A673 (cell line): Measurements from ENCODE around the gene SND1. TPM values are rescaled to one million over a fixed set of nuclear protein-coding genes. Genes with fewer than 3 reads are reported as not detected.
A peak's percentile ranks its signal among the peaks of the same experiment; 100 is the strongest.

Experiments
- BruUV-seq: library from RNA; stranded (reverse); fragments of 400-500 nt; replicated peaks from 2 replicates; lab custom pipeline; 2021; lab: Mats Ljungman, UMichigan
- CTCF ChIA-PET: fragments of 300-600 bp; sonication (Branson Sonifier 250); formaldehyde crosslinking; loops from one replicate; lab custom pipeline; 2022; ENCODE audit warnings: antibody characterized with exemption; lab: Charles Lee
- POLR2A ChIA-PET: fragments of 300-600 bp; sonication (Branson Sonifier 250); formaldehyde crosslinking; loops from one replicate; lab custom pipeline; 2022; ENCODE audit warnings: antibody characterized with exemption; ENCODE audit not compliant: low non-redundant PET; lab: Charles Lee
- DNase-seq: peaks from one replicate; pipeline ENCODE4 v3.0.0-alpha.2; 2015; ENCODE audit warnings: low spot score
- H3K27ac ChIP-seq: fragments of 200-600 bp; sonication (generic); 2 replicates; pipeline ENCODE4 v1.5.1; 2016; ENCODE audit warnings: mixed run types, low read depth, mild to moderate bottlenecking, mixed read lengths, antibody characterized with exemption, low read length; ENCODE audit not compliant: poor library complexity, severe bottlenecking
- H3K27me3 ChIP-seq: fragments of 200-600 bp; sonication (generic); replicated peaks from 2 replicates; pipeline ENCODE4 v1.6.1; 2017; ENCODE audit warnings: mixed run types, low read depth, mild to moderate bottlenecking, mixed read lengths, antibody characterized with exemption, low read length; ENCODE audit not compliant: insufficient read depth, poor library complexity
- H3K36me3 ChIP-seq: fragments of 200-600 bp; sonication (generic); 2 replicates; pipeline ENCODE4 v1.6.1; 2016; ENCODE audit warnings: mixed run types, mild to moderate bottlenecking, mixed read lengths, antibody characterized with exemption, low read length; ENCODE audit not compliant: insufficient read depth, poor library complexity, severe bottlenecking
- H3K4me1 ChIP-seq: fragments of 200-600 bp; sonication (generic); 2 replicates; pipeline ENCODE4 v1.6.1; 2017; ENCODE audit warnings: mixed run types, mild to moderate bottlenecking, mixed read lengths, antibody characterized with exemption, low read length; ENCODE audit not compliant: insufficient read depth, poor library complexity, severe bottlenecking
- H3K4me3 ChIP-seq: fragments of 200-600 bp; sonication (generic); 2 replicates; pipeline ENCODE4 v1.5.1; 2016; ENCODE audit warnings: low read depth, mixed run types, mild to moderate bottlenecking, mixed read lengths, low read length; ENCODE audit not compliant: poor library complexity, severe bottlenecking
- H3K9me3 ChIP-seq: fragments of 200-600 bp; sonication (generic); 2 replicates; pipeline ENCODE4 v1.6.1; 2016; ENCODE audit warnings: mixed run types, low read depth, mild to moderate bottlenecking, mixed read lengths, antibody characterized with exemption, low read length; ENCODE audit not compliant: poor library complexity, severe bottlenecking
- EZH2 ChIP-seq: fragments of 200-600 bp; sonication (generic); IDR thresholded peaks from 2 replicates; pipeline ENCODE4 v1.6.1; 2017; ENCODE audit warnings: borderline replicate concordance, low read depth, mild to moderate bottlenecking, mixed read lengths, antibody characterized with exemption, low read length; ENCODE audit not compliant: poor library complexity, severe bottlenecking
- intact Hi-C: fragments of 100-400 bp; cut with micrococcal nuclease; formaldehyde crosslinking; loops from one replicate; pipeline ENCODE4 v1.10.0; 2022; ENCODE audit not compliant: unreplicated experiment
- total RNA-seq: library from RNA; stranded (reverse); gene quantifications from 2 replicates; pipeline ENCODE4 v1.2.3, GENCODE V29; 2021
- TF ChIP-seq, protein P1 (sequence below): fragments of 300-800, 200-600 bp; sonication (generic); conservative IDR thresholded peaks from 2 replicates; pipeline ENCODE4 v1.5.1; 2017; ENCODE audit warnings: low read depth, mild to moderate bottlenecking, antibody characterized with exemption, low read length, moderate library complexity, mixed read lengths

SND1 gene
- total RNA-seq, 1 experiment from 2014 or later: 177 TPM

DNA sequence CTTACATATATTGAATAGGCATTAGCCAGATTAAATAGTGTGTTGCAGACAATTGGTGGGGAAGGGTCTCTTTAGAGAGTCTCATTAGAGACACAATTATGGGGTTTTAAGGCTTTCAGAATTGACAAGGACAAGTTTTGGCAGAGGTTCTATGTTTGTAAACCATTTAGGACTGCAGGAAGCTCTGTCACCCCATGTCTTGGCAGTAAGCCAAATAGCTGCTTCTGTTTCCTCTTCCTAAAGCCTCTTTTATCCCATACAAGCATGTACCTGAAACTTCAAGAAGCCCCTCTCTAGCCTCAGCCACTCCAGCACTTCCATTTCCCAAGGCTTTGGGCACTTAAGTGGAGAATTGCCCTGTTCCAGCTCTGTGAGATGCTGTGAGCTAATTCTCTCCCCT is 401.0 kb downstream of the SND1 start:
- DNase-seq: peak; percentile 73
- no peak for TF ChIP-seq EZH2
- TF ChIP-seq, protein P1, sequence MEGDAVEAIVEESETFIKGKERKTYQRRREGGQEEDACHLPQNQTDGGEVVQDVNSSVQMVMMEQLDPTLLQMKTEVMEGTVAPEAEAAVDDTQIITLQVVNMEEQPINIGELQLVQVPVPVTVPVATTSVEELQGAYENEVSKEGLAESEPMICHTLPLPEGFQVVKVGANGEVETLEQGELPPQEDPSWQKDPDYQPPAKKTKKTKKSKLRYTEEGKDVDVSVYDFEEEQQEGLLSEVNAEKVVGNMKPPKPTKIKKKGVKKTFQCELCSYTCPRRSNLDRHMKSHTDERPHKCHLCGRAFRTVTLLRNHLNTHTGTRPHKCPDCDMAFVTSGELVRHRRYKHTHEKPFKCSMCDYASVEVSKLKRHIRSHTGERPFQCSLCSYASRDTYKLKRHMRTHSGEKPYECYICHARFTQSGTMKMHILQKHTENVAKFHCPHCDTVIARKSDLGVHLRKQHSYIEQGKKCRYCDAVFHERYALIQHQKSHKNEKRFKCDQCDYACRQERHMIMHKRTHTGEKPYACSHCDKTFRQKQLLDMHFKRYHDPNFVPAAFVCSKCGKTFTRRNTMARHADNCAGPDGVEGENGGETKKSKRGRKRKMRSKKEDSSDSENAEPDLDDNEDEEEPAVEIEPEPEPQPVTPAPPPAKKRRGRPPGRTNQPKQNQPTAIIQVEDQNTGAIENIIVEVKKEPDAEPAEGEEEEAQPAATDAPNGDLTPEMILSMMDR: no peak
- Histone ChIP-seq H3K9me3 (no peaks in the 10 kb centered on the region), H3K27me3 (no peaks in the 10 kb centered on the region), H3K36me3 (no peaks in the 10 kb centered on the region), H3K4me1 (peaks cover 12% of the 10 kb centered on the region), H3K27ac (no peak overlapping the region), H3K4me3 (no peak overlapping the region)
- intact Hi-C loops: no loop called here
- POLR2A ChIA-PET: no interaction called here
- BruUV-seq: no TSS peak
- CTCF ChIA-PET: interaction anchor here (1.0 kb wide), 1 partner anchor 157 kb away, joined by 3 read pairs; no protein-coding TSS in a partner anchor

DNA sequence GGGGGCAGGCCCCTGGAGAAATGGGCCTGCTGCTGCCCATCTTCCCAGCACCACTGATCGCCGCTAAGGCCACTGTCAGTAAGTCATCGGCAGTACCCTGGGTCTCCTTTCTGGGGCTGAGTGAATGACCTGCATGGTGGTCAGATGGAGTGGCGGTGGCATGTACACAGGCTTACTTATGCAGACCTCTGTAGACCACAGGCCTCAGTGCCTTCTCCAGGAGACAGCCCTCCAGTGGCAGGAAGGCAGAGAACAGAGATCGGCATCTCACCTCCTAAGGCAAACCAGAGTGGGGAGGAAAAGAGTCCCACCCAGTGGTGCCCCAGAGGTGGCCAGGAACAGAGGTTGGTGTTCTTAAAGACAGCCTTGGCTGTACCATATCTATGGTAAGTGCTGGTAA is 402.0 kb downstream of the SND1 start:
- H3K9me3 ChIP-seq: no peaks in the 10 kb centered on the region
- POLR2A ChIA-PET: no interaction called here
- no peak overlapping the region for H3K4me3 ChIP-seq
- no TSS peak for BruUV-seq
- CTCF ChIA-PET: no interaction called here
- no peak for TF ChIP-seq EZH2
- TF ChIP-seq, protein P1: no peak
- H3K27ac ChIP-seq: no peak overlapping the region
- no peaks in the 10 kb centered on the region for H3K27me3 ChIP-seq
- H3K36me3 ChIP-seq: no peaks in the 10 kb centered on the region
- H3K4me1 ChIP-seq: peaks cover 12% of the 10 kb centered on the region
- intact Hi-C loops: no loop called here
- DNase-seq: no peak

DNA sequence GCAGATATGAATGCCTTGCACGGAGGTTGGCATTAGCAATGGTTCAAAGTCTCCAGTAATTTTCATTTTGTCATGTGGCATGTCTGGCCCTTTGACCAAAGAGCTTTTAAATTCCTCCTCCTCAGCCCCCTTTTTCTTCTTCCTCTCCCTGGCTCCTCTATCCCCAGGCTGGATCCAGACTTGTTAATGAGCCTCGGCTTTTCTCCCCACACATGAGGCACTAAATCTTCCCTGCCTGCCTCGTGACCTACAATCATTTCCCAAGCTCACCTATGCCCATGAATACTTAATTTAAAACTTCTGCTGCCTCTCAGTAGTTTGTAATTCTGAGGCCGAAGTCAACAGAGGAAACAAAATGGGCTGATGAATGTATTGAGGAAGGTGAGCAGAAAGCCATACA is 402.5 kb downstream of the SND1 start:
- ChIA-PET CTCF (no interaction called here), POLR2A (no interaction called here)
- TF ChIP-seq EZH2: no peak
- TF ChIP-seq, protein P1: no peak
- no peak for DNase-seq
- intact Hi-C loops: no loop called here
- Histone ChIP-seq H3K4me1 (peaks cover 12% of the 10 kb centered on the region), H3K9me3 (no peaks in the 10 kb centered on the region), H3K27me3 (no peaks in the 10 kb centered on the region), H3K4me3 (no peak overlapping the region), H3K27ac (no peak overlapping the region), H3K36me3 (no peaks in the 10 kb centered on the region)
- no TSS peak for BruUV-seq
